ENCODE measurements around the gene GPR15LG. TPM values are rescaled to one million over a fixed set of nuclear protein-coding genes. Genes with fewer than 3 reads are reported as not detected.

GPR15LG gene
- total RNA-seq, 4 donors from 2014 or later: not detected

- no peak for TF ChIP-seq CTCF (IDR thresholded peaks at IDR 0.05; ENCODE audit: low read depth)
Measured at GRCh38 chr10:84179059-84179710, 5.6 kb downstream of the GPR15LG start.

GRCh38 chr10:84181631-84182030, 8.0 kb downstream of the GPR15LG start:
- TF ChIP-seq CTCF (IDR thresholded peaks at IDR 0.05; ENCODE audit: low read depth): no peak

GRCh38 chr10:84184517-84184916, 10.9 kb downstream of the GPR15LG start:
- TF ChIP-seq CTCF (IDR thresholded peaks at IDR 0.05; ENCODE audit: low read depth): no peak

GRCh38 chr10:84185526-84186175, 12.1 kb downstream of the GPR15LG start:
- TF ChIP-seq CTCF (IDR thresholded peaks at IDR 0.05; ENCODE audit: low read depth): no peak

- no peak for TF ChIP-seq CTCF (IDR thresholded peaks at IDR 0.05; ENCODE audit: low read depth)
Measured at GRCh38 chr10:84188815-84189214, 15.2 kb downstream of the GPR15LG start.

- no peak for TF ChIP-seq CTCF (IDR thresholded peaks at IDR 0.05; ENCODE audit: low read depth)
Measured at GRCh38 chr10:84190621-84191020, 17.0 kb downstream of the GPR15LG start.

- no peak for TF ChIP-seq CTCF (IDR thresholded peaks at IDR 0.05; ENCODE audit: low read depth)
Measured at GRCh38 chr10:84191106-84191505, 17.5 kb downstream of the GPR15LG start.

All from subcutaneous adipose tissue (tissue), 4 donors.